Suppressor macrophage treated with lipopolysaccharide for 4 hours (primary cell): ENCODE measurements around the gene AUNIP.

Source experiments
- DNase-seq: peaks from one replicate; pipeline ENCODE4 v3.0.0-alpha.2; 2020

AUNIP gene

DNA sequence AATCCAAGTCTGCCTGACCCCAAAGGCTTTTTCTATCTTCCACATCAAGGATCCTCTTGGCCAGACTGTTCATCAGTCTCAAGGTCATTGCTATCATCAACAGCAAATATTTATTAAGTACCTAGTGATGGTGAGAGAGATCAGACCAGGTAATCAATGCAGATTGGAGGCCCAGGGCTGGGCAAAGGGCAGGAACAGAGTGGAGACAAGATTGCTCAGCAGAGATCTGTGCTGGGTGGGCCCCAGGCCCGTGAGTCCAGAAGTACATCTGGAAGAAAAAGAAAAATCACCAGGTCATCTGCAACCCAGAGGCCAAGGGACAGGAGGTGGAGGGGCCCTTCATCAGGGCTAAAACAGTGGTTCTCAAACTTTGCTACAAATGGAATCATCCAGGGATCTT lies 26.3 kb upstream of the AUNIP start:
- no peak for DNase-seq

DNA sequence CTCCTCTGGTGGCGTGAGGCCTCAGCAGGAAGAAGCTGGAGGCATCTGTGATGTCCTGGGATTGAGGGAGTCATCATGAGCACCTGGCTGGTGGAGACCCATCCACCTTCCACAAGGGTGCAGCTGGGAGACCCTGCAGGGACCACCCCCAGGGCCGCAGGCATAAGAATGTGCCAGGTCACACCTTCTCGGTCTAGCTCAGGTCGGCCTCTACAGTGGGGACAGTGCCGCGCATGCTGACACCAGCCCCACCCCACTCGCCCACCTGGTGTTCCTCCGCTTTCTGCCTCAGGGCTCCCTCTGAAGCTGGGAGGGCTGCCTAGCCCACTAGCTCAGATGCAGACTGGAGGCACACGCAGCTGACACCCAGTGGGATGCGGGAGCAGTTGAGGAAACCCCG lies 22.0 kb upstream of the AUNIP start:
- DNase-seq, result no peak

DNA sequence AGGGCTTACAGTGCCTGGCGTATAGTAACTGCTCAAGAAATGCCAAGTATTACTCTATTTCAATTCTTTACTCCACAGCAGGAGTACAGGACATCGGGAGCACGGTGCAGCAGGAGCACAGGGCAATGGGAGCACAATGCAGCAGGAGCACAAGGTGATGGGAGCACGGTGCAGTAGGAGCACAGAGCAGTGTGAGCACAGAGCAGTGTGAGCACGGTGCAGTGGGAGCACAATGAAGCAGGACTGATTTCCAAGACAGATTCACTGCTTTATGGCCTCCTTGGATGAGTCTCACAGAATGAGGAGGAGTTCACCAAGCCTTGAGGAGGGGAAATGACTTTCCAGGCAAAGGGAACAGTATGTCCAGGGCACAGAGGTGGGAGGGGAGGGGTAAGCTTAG lies 21.3 kb upstream of the AUNIP start:
- no peak for DNase-seq

DNA sequence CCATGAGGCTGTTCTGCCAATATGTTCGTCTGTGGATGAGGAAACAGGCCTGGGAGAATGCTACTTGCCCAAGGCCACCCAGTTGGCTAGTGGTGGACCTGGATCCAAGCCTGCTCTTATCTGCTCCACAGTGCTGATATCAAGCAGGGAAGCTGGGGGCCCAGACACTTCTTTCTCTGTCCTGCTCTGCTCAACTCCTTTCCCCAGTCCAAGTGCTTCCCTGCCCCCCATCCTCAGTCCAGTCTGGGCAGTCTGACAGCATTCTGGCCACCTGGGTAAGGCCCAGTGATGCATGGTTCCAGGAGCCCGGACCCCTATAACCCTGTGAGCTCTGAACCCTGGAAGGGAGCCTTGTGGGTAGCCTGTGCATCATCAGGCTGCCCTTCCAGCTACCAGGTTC lies 20.4 kb upstream of the AUNIP start:
- DNase-seq, result no peak

DNA sequence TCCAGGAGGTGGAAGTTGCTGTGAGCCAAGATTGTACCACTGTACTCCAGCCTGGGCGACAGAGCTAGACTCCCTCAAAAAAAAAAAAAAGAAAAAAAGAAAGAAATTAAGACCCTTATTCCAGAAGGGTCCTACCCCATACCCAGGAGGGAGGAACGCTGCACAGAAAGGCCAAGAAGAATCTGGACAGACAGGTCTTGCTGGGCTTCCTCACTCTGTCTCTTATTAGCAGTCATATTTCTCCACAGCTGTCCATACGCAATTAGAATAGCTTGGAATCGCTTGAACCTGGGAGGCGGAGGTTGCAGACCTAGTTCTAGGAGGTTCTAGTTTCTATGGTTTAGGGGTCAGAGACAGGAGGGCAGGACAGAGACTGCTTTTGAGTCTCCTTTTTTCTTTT lies 19.4 kb upstream of the AUNIP start:
- no peak for DNase-seq

DNA sequence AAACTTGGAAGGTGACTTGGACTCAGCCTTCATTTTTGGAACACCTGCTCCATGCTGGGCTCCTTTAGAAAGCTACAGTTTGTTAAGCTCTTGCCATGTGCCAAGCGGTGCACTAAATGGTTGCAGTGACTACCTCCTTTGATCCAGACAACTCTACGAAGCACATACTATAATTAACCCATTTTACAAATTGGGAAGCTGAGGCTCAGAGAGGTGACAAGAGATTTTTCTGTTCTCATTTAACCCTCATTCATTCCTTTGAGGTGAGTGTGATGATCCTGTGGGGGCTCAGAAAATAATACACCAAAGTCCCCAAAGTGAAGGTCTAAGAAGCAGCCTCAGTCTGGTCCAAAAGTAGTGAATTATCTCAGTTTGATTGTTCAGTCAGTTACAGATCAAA lies 17.9 kb upstream of the AUNIP start:
- no peak for DNase-seq

DNA sequence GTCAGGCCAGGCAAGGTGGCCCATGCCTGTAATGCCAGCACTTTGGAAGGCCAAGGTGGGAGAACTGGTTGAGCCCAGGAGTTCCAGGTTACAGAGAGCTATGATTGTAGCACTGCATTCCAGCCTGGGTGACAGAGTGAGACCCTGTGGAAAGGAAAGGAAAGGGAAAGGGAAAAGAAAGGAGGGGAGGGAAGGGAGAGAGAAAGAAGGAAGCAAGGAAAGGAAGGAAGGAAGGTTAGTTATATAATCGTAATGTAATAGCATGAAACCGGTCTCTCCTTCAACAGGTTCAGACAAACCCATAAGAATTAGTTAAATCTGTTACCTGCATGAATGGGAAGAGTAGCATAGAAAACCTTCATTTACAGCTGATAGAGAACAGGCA lies 17.4 kb upstream of the AUNIP start:
- no peak for DNase-seq

DNA sequence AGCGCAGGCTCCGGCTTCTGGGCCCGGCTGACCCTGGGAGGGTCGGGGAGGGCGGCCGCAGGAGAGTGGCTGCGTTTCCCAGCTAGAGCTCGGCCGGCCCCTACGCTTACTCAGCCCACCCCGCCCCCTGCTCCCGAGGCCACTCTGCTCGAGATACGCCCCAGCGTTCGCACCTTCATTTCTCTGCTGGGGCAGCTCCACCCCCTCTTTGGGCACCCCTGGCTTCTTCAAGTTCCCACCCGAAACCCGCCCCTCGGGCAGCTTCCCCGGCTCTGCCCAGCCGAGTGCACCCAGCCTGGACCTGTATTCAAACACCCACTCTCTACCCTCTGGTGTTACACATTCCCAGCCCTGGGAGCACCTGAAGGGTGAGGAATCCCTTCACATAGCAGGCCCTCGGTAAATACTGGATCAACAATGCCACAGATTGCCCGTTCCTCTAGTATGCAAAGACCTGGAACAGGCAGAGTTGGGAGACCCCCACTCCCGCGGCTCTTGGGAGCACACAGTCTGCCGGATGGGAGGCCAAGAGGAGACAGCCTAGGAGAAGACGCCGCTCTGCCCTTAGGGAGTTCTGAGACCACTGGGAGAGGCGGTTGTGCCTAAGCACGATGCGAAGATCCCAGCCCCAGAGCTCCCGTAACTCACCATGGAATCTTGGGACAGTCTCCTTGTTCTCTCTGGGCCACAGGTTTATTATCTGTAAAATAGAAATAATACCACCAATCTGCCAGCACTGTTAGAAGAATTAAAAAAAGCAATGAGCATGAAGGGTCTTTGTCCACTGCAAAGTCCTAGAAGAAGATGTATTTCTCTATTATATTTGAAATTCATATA lies 16.8 kb upstream of the AUNIP start:
- no peak for DNase-seq

DNA sequence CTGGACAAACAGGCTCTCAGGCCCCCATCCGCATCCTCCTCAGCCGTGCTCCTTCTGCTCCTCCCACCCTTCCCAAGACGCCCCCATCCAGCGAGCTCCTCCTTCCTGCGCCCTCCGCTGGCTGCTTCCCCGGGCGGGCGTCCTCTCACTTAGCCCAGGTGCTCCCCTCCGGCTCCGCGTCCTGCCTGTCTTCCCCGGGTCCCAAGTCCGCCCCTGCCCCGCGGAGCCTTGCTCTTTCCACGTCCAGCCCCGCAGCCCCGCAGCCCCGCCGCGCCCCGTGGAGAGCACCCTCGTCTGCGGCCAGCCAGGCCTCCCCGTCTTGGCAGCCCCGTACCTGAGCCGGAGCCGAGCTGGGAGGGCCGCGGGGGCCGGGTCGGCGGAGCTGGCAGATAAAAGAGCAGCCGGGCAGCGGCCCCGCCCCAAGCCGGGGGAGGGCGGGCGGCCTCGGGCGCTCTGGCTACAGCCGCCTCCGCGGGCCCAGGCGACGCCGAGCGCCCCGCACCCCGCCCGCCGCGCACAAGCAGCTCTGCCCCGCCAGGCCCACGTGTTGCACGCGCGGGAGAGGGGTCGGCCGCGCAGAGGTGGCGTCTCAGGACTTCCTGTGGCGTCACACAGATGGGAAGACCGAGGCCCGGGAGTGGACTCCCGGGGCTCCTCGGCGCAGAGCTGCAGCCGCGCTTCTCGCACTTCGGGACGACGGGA lies 16.0 kb upstream of the AUNIP start, which contains the start of gene PAQR7:
Gene PAQR7 (minus strand): TSS at position 555 of the 702 bp plus-strand sequence. CDS start 11,869 bp downstream, outside the sequence.
- DNase-seq, result peak; percentile 58

DNA sequence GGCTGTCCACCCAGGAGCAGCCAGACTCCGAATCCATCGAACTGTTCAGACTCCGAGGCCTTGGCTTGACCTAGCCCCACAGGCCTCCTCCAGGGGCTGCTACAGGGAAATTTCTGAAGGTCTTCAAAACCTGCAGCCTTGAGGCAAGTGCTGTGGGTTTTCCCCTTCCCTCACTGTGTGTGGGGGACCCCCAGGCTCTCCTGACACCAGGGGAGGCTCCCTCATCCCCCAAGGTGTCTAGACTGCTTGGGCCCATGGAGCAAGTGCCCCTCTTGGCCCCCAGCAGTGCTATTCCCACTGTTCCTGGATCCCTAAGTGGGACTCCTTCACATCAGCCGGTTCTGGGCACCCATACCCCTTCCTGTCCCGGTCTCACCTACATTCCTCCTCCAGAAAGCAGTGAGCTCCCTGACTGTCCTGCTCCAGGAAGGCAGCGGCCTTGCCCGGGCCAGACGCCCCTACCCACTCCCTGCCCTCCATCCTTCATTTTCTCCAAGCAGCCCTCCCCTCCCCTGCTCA lies 15.4 kb upstream of the AUNIP start:
- no peak for DNase-seq

DNA sequence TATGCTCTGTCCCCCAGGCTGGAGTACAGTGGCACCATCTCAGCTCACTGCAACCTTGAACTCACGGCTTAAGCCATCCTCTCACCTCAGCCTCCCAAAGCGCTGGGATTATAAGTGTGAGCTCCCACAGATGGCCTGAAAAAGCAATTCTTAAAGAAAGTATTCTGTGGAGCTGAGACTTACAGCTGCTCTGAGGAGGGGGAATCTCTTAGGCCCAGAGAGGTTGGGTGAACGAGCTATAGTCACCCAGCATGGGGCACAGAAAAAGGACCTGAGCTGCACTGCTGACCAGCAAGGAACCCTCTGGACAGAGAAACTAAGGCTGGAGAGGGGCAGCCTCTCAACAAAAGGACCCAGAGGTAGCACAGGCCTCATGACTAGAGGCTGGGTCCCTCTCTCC lies 15.0 kb upstream of the AUNIP start:
- DNase-seq, result no peak

DNA sequence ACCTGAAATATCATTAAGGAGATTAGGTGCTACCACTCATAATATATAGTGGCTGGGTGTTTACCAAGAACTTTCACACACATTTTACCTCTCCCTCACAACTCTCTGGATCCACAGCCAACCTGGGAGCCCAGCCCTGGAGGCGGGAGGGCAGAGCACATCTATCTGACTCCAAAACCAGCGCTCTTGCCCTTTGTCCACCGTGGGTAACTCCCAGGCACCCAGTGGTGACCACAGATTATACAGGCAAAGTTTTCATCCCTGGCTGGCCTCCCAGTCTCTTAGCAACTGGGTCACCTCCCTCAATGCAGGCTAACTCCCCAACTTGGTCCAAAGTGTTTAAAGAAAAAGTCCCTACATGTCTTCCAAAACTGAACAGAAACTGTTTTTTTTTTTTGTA lies 13.9 kb upstream of the AUNIP start:
- DNase-seq, result no peak

DNA sequence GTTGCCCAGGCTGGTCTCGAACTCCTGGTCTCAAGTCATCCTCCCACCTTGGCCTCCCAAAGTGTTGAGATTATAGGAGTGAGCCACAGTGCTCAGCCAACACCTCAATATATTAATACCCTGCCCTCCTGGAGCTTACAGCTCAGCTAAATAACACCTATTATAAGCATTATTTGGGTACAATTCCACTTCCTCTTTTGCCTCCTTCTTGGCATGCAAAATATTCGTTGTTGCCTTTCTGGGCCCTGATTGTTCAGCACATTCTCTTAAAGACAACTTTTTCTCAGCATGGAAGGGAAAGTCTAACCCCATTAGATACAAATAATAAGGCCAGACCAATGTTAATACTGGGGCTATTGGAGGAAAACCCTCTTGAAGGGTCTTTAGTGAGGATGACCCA lies 13.5 kb upstream of the AUNIP start:
- no peak for DNase-seq

DNA sequence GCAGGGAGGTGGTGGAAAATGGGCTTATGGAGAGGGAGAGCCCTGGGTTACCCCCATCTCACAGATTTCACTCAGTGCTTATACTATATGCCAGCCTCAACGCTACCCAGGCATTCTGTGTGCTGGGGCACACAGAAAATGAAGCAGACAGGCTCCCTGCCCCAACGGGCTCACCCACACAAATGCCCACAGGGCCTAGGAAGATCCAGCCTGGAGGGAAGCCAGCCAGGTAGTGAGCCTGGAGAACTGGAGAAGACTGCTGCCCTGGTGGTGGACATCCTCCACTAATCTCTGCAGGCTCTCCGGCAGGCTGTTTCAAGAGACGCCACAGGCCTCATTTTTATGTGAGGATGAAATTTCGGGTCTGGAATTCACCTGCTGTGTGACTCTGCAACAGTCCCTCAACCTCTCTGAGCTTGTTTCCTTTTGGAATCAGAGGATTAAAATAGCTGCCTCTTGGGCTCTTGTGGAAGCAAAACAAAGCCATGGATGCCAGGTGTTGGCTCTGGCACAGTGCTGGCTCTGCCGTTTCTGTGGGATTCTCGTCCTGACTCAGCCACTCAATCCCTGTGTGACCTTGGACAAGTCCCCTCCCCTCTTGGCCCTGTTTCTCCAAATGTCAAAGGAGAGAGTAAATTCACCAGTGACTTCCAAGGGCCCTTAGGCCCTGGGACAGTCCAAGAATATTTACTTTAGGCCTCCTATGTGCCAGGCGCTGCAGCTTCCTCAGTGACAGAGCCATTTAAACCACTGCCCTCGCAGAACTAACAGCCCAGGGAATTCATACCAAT lies 12.6 kb upstream of the AUNIP start:
- DNase-seq, result no peak

DNA sequence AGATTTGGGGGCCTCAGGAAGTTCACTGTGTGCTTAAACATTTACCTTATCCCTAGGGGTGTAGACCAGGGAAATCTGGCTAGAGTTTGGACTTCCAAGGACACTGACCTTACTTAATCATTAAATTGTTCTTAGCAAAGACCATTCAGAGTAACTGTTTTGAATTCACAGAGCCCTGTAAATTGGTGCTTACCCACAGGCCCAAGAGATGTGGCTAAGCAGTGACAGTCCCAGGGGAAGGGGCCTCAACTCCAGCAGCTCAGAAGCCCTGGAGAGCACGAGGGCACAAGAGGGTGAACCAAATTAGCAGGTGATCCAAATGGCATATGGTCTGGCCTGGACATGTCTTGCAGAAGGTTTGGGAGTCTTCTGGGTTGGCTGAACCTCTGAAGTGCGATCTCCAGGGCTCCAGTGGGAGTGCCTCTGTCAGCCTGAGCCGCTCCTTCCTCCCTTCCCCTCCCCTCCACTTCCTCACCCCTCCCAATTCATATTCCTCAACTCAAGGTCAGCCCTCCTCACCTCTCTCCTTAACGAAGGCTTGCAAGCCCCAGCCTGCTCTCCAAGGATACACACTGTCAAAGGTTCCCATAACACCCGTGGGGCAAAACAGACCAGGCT lies 11.9 kb upstream of the AUNIP start:
- DNase-seq, result no peak

DNA sequence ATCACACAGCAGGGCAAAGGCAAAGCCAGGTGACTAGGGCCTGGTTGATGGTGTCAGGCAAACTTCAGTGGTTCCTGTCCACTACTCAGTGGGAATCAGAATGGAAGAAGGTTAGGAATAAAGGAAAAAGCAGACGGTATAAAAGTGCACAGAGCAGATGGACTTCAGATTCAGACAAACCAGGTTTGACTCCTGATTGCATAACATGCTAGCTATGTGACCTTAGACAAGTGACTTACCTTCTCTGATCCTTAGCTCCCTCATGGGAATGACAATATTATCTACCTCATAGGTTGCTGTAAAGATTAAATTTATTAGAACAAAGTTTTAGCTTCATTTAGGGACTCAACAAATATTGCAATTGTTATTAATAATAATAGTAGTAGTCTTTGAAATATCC lies 11.4 kb upstream of the AUNIP start:
- DNase-seq, result no peak

DNA sequence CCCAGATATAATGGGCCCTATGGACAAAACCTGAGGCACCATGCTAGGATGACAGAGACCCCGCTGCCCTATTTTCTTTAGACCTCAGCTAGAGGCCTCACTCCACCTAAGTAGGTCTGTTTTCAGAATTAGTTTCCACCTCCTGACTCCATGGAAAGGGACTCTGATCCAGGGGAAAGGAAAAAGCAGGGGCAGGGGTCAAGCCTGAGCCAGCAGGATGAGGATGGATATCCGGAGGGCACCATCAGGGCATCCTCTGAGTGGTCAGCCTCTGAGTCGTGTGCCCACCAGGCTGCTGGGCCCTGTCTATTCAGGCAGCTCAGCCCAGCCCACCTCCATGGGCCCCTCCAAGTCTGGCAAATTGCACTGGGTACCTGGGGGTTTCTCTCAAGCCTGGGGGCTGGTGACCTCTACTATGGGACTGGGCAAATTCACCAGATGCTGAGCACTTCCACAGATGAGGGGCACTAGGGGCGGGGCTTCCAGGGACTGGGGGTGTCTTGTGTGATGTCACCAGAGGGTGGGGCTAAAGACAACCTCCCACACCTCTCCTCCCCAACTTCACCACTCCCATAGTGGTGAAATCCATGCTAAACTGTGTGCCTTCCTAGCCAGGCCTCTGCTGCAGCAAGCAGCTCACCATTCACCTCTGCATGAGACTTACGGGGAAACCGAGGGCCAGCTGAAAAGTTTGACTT lies 10.8 kb upstream of the AUNIP start:
- no peak for DNase-seq

DNA sequence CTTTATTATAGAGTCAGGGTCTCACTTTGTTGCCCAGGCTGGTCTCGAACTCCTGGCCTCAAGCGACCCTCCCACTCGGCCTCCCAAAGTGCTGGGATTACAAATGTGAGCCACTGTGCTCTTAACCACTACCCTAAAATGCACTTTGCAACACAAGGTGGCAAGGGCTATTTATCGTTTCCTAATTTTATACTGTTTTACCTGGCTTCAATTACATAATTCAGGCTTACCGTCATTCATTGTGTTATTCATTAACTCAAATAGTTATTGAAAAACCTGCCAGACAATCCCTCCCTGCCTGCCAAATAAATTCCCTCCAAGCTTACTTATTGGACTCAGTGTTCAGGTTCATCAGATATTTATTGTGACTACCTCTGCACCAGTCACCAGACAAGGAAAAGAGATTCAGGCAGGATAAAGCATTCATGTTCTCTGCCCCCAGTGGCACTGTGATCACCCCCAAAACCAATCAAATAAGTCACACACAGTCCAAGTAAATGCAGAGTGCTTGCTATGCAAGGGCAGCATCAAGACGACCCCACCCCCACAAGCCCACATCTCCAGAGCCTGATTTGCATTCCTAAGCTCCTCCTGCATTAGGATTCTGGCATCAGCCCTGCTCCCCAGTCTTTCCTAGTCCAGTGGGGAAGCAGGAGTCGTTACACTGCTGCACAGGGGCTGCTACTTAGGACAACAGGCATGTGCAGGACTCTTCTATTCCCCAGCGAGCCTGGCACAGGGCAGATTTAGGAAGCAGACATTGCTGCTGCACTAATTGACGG lies 8.1 kb upstream of the AUNIP start:
- no peak for DNase-seq

DNA sequence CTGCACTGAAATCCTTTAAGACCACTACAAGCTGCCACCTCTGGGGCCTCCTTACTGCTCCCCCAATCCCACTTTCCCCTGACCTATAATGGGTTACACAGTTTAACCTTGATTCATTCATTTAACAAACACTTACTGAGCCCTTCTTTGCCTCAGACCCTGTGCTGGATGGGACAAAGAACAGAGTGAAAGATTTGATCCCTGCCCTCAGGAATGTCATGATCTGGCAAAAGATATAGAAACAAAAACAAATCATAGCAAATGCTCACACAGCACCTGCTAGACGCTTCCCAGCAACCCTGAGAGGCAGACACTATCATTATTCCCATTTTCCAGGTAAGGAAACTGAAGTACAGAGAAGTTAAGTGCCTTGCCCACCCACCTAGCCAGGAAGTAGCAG lies 7.0 kb upstream of the AUNIP start:
- no peak for DNase-seq

DNA sequence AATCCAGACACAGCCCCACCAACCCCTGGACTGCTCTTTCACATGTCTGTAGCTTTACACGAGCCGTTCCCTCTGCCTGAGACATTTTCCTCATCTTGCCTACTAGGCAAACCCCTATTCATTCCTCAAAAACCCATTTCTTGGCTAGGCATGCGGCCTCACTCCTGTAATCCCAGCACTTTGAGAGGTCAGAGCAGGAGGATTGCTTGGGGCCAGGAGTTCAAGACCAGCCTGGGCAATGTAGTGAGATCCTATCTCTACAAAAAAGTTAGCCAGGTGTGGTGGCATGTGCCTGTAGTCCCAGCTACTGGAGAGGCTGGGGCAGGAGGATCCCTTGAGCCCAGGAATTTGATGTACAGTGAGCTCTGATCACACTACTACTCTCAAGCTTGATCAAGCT lies 5.2 kb upstream of the AUNIP start:
- DNase-seq, result no peak

DNA sequence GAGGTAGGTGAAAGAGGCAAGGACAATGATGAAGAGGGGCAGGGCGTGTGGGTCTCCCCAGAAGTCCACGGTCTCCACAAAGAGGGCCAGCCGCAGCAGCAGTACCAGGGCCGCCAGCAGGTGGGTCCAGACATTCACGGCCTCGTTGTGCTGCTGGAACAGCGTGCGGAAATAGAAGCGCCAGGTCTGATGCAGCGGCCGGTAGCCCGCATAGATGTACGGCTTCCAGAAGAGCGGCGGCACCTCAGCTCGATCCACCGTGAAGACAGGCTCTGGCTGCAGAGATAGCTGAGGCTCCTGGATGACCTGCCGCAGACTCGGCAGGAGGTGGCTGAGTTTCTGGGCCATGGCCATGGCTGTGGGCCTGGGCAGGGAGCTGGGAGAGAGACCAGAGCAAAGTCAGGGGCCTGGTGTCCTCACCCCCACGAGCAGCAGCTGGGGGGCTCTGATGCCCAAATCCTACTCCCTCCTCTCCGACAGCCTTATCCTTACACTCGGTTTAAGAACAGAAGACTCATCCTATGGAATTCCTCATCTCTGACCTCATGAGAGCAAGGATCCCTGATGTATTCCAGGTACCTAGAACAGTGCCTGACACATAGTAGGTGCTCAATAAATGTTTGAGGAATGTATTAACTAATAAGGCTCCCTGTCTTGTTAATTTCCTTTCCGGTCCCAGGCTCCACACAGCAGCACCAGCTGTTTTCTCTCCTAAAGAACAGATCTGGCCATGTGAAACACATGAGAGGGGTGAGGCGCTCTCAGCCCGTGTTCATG lies 4.4 kb upstream of the AUNIP start:
- no peak for DNase-seq
